EH (cell line): Measurements from ENCODE around the gene GNB1.
"Not testable (repeated sequence)": the region's sequence is repeated elsewhere in the genome, so short reads cannot be mapped to it uniquely, and the experiment has no call there.

Experiments
- DNase-seq: peaks from one replicate; pipeline ENCODE4 v3.0.0-alpha.2; 2015; ENCODE audit warnings: low read depth

GNB1 gene

GRCh38 chr1:1745651-1746565, 145.0 kb downstream of the GNB1 start:
- DNase-seq, result peak; percentile 76

- DNase-seq, result not testable (repeated sequence)
These were observed 148.4 kb downstream of the GNB1 start for GRCh38 chr1:1742529-1742928.

DNA sequence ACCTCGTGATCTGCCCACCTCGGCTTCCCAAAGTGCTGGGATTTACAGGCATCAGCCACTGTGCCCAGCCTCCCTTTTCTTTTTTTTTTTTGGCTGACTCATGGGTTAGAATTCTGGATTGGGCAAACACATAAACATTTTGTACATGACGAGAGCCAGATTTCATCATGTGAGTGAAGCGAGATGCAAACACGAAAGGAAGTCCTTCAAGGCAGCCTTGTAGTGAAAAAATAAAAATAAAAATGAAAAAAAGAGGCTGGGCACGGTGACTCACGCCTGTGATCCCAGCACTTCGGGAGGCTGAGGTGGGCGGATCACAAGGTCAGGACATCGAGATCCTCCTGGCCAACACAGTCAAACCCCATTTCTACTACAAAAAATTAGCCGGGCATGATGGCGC, 149.9 kb downstream of the GNB1 start:
- peak; percentile 99 for DNase-seq

DNA sequence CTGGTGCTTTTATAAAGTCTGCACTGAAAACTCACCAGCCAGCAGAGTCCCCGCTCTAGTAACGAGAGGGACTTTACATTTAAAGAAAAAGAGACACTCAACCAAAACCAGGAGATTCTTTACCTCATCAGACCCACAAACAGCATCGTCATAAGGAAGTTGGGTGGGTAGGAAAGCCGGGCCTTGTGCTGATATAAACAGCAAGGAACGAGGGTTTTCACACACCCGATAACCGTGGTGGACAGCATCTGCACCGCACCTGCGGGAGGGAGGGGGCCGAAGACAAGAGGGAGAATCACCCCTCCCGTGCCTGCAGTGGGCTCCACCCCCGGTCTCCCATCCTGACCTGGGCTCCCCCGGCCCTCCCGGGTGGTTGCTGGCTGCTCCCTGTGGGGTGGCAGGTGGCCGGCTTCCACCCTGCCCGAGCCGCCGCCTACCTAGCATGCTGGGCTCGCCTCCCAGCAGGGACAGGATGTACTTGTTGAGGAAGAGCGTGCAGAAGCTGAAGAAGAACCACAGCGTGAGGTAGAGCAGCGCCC, 152.0 kb downstream of the GNB1 start:
- not testable (repeated sequence) for DNase-seq

- not testable (repeated sequence) for DNase-seq
These were observed 153.0 kb downstream of the GNB1 start for GRCh38 chr1:1737675-1738590.
